ENCODE data around the gene TEAD1.

- no peak for TF ChIP-seq CTCF (IDR thresholded peaks at IDR 0.05)
- TF ChIP-seq POLR2A (IDR thresholded peaks at IDR 0.05) = no peak
Measured at GRCh38 chr11:12767577-12767976, 93.4 kb downstream of the TEAD1 start.
